B cell (primary cell): ENCODE data around the gene STOX2. TPM values are rescaled to one million over a fixed set of nuclear protein-coding genes. Genes with fewer than 3 reads are reported as not detected.

Experiments used
- ATAC-seq: fragments of 200-7000 bp; cut with Tn5 transposase; one replicate; pipeline ENCODE4 v1.10.0; 2021; ENCODE audit warnings: low read depth, mild to moderate bottlenecking, moderate number of reproducible peaks, moderate library complexity
- CTCF ChIA-PET: fragments of 350-600 bp; sonication (Branson Sonifier 250); formaldehyde crosslinking; loops from one replicate; lab custom pipeline; 2021; ENCODE audit warnings: antibody characterized with exemption, inconsistent platforms; lab: Charles Lee
- POLR2A ChIA-PET: fragments of 350-600 bp; sonication (Branson Sonifier 250); formaldehyde crosslinking; loops from one replicate; lab custom pipeline; 2021; ENCODE audit warnings: antibody characterized with exemption; lab: Charles Lee
- DNase-seq: peaks from one replicate; pipeline ENCODE4 v3.0.0; 2013
- H2AFZ ChIP-seq: 2 replicates; pipeline ENCODE4 v1.6.1; 2012; ENCODE audit warnings: mild to moderate bottlenecking, low read depth, low read length; ENCODE audit not compliant: insufficient read depth, poor library complexity, severe bottlenecking
- H3K27ac ChIP-seq, 2 donors: 1 replicate in 1 of 2; 2 replicates in 1 of 2; pipeline ENCODE4 v1.5.1; 2012 to 2013; ENCODE audit warnings: low read length in 2 of 2, mild to moderate bottlenecking in 2 of 2, moderate library complexity in 1 of 2
- H3K27me3 ChIP-seq, 4 experiments: fragments of 200-600 bp in 1 of 4; sonication (generic) in 1 of 4; replicated peaks in 1 of 4; 1 replicate in 2 of 4; 2 replicates in 2 of 4; pipeline versions ENCODE4 v1.6.1 to v1.7.0; 2013 to 2016; ENCODE audit warnings: low read length in 3 of 4, mild to moderate bottlenecking in 2 of 4, mixed read lengths in 1 of 4, moderate library complexity in 1 of 4; ENCODE audit not compliant: insufficient read depth in 4 of 4, control insufficient read depth in 3 of 4; ENCODE audit errors: control extremely low read depth in 1 of 4
- H3K36me3 ChIP-seq, 2 experiments: replicated peaks in 1 of 2; 1 replicate in 1 of 2; 2 replicates in 1 of 2; pipeline versions ENCODE4 v1.6.1 to v1.7.1; 2013; ENCODE audit warnings: low read length in 1 of 2; ENCODE audit not compliant: insufficient read depth in 2 of 2, control insufficient read depth in 1 of 2; ENCODE audit errors: control extremely low read depth in 1 of 2, extremely low read depth in 1 of 2
- H3K4me1 ChIP-seq, 2 donors: fragments of 200-600 bp in 1 of 2; sonication (generic) in 1 of 2; 1 replicate in 1 of 2; 2 replicates in 1 of 2; pipeline versions ENCODE4 v1.5.1 to v1.6.1; 2013 to 2017; ENCODE audit warnings: low read length in 2 of 2; ENCODE audit not compliant: control insufficient read depth in 2 of 2, insufficient read depth in 2 of 2
- H3K4me2 ChIP-seq: replicated peaks from 2 replicates; pipeline ENCODE3; 2012; ENCODE audit warnings: mild to moderate bottlenecking, low read depth, low read length; ENCODE audit not compliant: poor library complexity, severe bottlenecking
- H3K4me3 ChIP-seq, 5 experiments: fragments of 200-600 bp in 1 of 5; sonication (generic) in 1 of 5; 1 replicate in 3 of 5; 2 replicates in 2 of 5; pipeline versions ENCODE4 v1.5.1 to v1.7.0; 2011 to 2016; ENCODE audit warnings: low read length in 4 of 5, mild to moderate bottlenecking in 4 of 5, low read depth in 2 of 5, control low read depth in 1 of 5, moderate library complexity in 1 of 5; ENCODE audit not compliant: insufficient read depth in 1 of 5; ENCODE audit errors: control extremely low read depth in 1 of 5, extremely low read depth in 1 of 5
- H3K79me2 ChIP-seq: fragments of 200-600 bp; sonication (generic); one replicate; pipeline ENCODE4 v1.6.0; 2016; ENCODE audit warnings: low read length; ENCODE audit not compliant: control insufficient read depth, insufficient read depth
- H3K9ac ChIP-seq: fragments of 200-600 bp; sonication (generic); 2 replicates; pipeline ENCODE4 v1.6.1; 2017; ENCODE audit warnings: mild to moderate bottlenecking, low read length, moderate library complexity
- H3K9me3 ChIP-seq, 3 donors: one replicate each; pipeline versions ENCODE4 v1.6.1 to v1.7.1; 2013; ENCODE audit warnings: low read length in 2 of 3; ENCODE audit not compliant: control insufficient read depth in 2 of 3, insufficient read depth in 1 of 3; ENCODE audit errors: control extremely low read depth in 1 of 3
- H4K20me1 ChIP-seq: 2 replicates; pipeline ENCODE4 v1.6.0; 2012; ENCODE audit warnings: mild to moderate bottlenecking, low read length; ENCODE audit not compliant: insufficient read depth, control insufficient read depth, poor library complexity, severe bottlenecking
- H3K27ac Mint-ChIP-seq: one replicate; pipeline ENCODE4 v1.8.0; 2021; ENCODE audit warnings: mixed read lengths
- H3K27me3 Mint-ChIP-seq: one replicate; pipeline ENCODE4 v1.8.0; 2021; ENCODE audit warnings: mixed read lengths
- H3K4me1 Mint-ChIP-seq: one replicate; pipeline ENCODE4 v1.8.0; 2021; ENCODE audit warnings: mixed read lengths
- H3K4me3 Mint-ChIP-seq: one replicate; pipeline ENCODE4 v1.8.0; 2021; ENCODE audit warnings: mixed read lengths
- H3K9me3 Mint-ChIP-seq: one replicate; pipeline ENCODE4 v1.8.0; 2022; ENCODE audit warnings: mixed read lengths; ENCODE audit not compliant: insufficient read depth
- EZH2 ChIP-seq: IDR thresholded peaks from 2 replicates; pipeline ENCODE4 v1.6.1; 2012; ENCODE audit warnings: borderline replicate concordance, low read depth, mild to moderate bottlenecking, moderate library complexity, low read length; ENCODE audit not compliant: insufficient read depth, poor library complexity, severe bottlenecking
- WGBS: methylation state at CpG from one replicate; pipeline ENCODE4 v1.1.5; 2013; ENCODE audit warnings: missing lambda C conversion rate; ENCODE audit not compliant: insufficient coverage; 5-methylcytosine and 5-hydroxymethylcytosine counted together
- intact Hi-C: fragments of 100-400 bp; cut with micrococcal nuclease; formaldehyde crosslinking; loops from one replicate; pipeline ENCODE4 v1.10.0; 2022
- polyA plus RNA-seq: library from polyadenylated mRNA; depleted of rRNA; stranded (reverse); fragments of >200 nt; gene quantifications from 2 replicates; pipeline ENCODE4 v1.2.3, GENCODE V29; 2012
- total RNA-seq, 2 donors: library from RNA; stranded (reverse); fragments of 120-200 nt in 1 of 2; gene quantifications; 1 replicate in 1 of 2; 2 replicates in 1 of 2; pipeline versions ENCODE4 v1.2.3 to v1.2.4, GENCODE V29; 2013 to 2022
- TF ChIP-seq, protein P1 (sequence below): fragments of 200-600 bp; IDR thresholded peaks from one replicate; pipeline ENCODE4 v1.8.0; 2022; ENCODE audit warnings: antibody characterized with exemption, mild to moderate bottlenecking

STOX2 gene
- total and polyA plus RNA-seq, 2 donors (not counting 1 experiment from before 2014, with no cell fraction given) = under 0.01 TPM; not detected in 1

- DNase-seq (no peak), ATAC-seq (no peak)
- H4K20me1 ChIP-seq = no peaks in the 10 kb centered on the region
- H3K9ac ChIP-seq = no peak overlapping the region
- WGBS = 91% methylated on average over 14 of the region's 20 CpGs
- H3K9me3 Mint-ChIP-seq = no peaks in the 10 kb centered on the region
- no peaks in the 10 kb centered on the region for H3K79me2 ChIP-seq
- no peak overlapping the region for H2AFZ ChIP-seq
- H3K4me1 ChIP-seq = no peaks in the 10 kb centered on the region
- ChIA-PET CTCF (no interaction called here), POLR2A (no interaction called here)
- no peak overlapping the region for H3K4me2 ChIP-seq
- no peaks in the 10 kb centered on the region for H3K27me3 ChIP-seq
- intact Hi-C loops = no loop called here
- H3K4me3 Mint-ChIP-seq = no peak overlapping the region
- H3K27ac ChIP-seq = no peak overlapping the region
- peaks cover 3% of the 10 kb centered on the region for H3K27me3 Mint-ChIP-seq
- TF ChIP-seq, protein P1, sequence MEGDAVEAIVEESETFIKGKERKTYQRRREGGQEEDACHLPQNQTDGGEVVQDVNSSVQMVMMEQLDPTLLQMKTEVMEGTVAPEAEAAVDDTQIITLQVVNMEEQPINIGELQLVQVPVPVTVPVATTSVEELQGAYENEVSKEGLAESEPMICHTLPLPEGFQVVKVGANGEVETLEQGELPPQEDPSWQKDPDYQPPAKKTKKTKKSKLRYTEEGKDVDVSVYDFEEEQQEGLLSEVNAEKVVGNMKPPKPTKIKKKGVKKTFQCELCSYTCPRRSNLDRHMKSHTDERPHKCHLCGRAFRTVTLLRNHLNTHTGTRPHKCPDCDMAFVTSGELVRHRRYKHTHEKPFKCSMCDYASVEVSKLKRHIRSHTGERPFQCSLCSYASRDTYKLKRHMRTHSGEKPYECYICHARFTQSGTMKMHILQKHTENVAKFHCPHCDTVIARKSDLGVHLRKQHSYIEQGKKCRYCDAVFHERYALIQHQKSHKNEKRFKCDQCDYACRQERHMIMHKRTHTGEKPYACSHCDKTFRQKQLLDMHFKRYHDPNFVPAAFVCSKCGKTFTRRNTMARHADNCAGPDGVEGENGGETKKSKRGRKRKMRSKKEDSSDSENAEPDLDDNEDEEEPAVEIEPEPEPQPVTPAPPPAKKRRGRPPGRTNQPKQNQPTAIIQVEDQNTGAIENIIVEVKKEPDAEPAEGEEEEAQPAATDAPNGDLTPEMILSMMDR = no peak
- no peak for TF ChIP-seq EZH2
- no peak overlapping the region for H3K27ac Mint-ChIP-seq
- H3K4me3 ChIP-seq = no peak overlapping the region
- H3K36me3 ChIP-seq = no peaks in the 10 kb centered on the region
- no peaks in the 10 kb centered on the region for H3K9me3 ChIP-seq
- H3K4me1 Mint-ChIP-seq = no peaks in the 10 kb centered on the region
These were observed 111.9 kb downstream of the STOX2 start for GRCh38 chr4:184016759-184017668.

- Histone ChIP-seq H3K4me2 (no peak overlapping the region), H3K27ac (no peak overlapping the region), H3K27me3 (no peaks in the 10 kb centered on the region), H3K36me3 (no peaks in the 10 kb centered on the region), H2AFZ (no peak overlapping the region), H3K4me3 (no peak overlapping the region), H3K9me3 (no peaks in the 10 kb centered on the region), H3K9ac (no peak overlapping the region), H3K79me2 (no peaks in the 10 kb centered on the region), H3K4me1 (no peaks in the 10 kb centered on the region), H4K20me1 (no peaks in the 10 kb centered on the region)
- DNase-seq (no peak), ATAC-seq (no peak)
- ChIA-PET POLR2A (no interaction called here), CTCF (no interaction called here)
- Mint-ChIP-seq H3K27me3 (peaks cover 3% of the 10 kb centered on the region), H3K4me1 (no peaks in the 10 kb centered on the region), H3K9me3 (no peaks in the 10 kb centered on the region), H3K27ac (no peak overlapping the region), H3K4me3 (no peak overlapping the region)
- WGBS = no CpG with 5 or more reads among the region's 1 CpG
- intact Hi-C loops = no loop called here
- TF ChIP-seq EZH2 = no peak
These were observed 114.0 kb downstream of the STOX2 start for GRCh38 chr4:184019076-184019475.
